Retinal pigment epithelial cell (primary cell): Measurements from ENCODE around the gene RAD9A.

Source experiments
- DNase-seq: peaks from one replicate; pipeline ENCODE4 v3.0.0-alpha.2; 2010; ENCODE audit warnings: low read depth
- H3K4me3 ChIP-seq: 2 replicates; pipeline ENCODE4 v1.5.1; 2011; ENCODE audit warnings: mild to moderate bottlenecking, low read length, control low read depth, moderate library complexity
- CTCF ChIP-seq: conservative IDR thresholded peaks from 2 replicates; pipeline ENCODE4 v1.5.1; 2011; ENCODE audit warnings: low read depth, low read length, control low read depth, inconsistent platforms

Gene RAD9A

DNA sequence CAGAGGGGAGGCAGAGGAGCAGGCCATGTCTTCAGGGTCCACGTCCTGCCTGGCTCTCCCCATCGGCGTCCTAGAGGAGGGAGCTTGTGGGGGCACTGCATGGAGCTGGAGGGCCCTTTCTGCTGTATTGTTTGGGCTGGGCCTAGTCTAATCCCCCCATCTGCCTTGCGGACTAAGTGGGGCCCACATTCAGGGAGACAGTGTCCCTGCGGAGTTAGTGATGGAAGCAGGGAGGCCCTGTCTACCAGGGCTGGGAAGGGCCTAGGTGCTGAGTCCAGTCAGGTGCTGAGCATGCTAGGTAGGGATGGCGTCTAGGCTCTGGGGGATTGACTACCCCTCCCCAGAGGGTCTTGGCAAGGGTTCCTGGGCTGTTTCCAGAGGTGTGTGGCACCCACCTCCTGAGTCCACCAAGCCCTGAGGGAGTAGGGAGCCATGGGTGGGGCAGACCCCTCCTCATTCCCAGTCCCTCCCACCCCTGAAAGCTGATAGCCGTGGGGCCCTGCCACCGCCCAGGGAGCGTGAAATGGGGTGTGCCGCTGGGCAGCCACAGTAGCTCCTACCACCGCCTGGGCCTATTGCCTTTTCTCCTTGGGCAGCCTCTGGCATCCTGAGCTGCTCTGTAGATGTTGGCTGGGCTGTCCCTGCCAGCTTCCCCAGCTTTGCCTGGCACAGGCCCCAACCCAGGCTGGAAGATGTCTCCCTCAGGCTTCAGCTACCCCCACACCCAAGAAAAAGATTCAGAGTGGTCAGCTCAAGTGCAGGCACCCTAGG lies 36.6 kb upstream of the RAD9A start:
- no peak for DNase-seq
- H3K4me3 ChIP-seq: no peak overlapping the region
- no peak for TF ChIP-seq CTCF

DNA sequence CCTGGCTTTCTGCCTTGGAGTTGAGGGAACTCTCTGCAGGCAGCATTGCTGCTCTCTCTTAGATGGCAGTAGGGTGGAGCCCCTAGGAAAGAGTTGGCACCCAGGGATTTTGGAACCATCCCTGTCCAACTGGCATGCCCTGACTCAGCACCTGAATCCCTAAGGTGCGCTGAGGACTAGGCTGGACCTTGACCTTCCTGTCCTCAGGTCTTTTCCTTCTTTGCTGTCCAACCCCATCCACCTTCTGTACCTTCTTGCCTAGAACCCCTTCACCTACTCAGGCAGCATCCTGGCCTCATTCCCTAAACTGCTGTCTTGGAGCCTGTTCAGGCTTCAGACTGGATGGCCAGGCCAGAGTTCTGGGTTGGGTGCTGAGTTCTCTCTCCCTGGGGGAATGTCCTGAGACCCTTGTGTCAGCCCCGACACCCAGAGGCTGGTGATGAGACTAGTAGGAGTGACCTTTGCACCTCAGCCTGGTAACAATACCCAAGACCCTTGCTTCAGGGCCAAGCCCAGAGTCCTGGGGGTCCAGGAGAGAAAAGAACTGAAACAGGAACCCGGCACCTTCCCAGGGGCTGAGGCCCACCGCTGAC lies 35.9 kb upstream of the RAD9A start:
- H3K4me3 ChIP-seq: no peak overlapping the region
- no peak for TF ChIP-seq CTCF
- no peak for DNase-seq

DNA sequence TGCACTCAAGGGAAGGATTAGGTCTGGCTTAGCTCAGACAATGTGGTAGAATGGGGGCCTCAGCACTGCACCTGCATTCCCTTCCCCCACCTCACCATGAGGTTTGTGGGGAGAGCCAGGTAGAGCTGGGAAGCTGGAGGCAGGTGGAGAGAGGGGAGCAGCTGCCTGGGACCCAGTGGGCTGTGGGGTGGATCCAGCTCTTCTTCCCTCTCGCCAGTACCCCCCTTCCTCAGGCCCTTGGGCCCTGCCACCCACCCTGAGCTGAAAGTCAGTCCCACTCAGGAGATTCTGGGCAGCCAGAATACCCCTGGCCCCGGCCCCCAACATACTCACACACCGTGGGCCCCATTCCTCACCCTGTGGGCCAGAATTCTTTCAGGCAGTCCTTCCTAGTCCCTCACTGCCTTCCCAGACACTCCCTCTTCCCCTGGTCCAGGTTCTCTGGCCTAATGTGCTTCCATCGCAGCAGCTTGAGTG lies 35.4 kb upstream of the RAD9A start:
- H3K4me3 ChIP-seq: no peak overlapping the region
- no peak for DNase-seq
- no peak for TF ChIP-seq CTCF

DNA sequence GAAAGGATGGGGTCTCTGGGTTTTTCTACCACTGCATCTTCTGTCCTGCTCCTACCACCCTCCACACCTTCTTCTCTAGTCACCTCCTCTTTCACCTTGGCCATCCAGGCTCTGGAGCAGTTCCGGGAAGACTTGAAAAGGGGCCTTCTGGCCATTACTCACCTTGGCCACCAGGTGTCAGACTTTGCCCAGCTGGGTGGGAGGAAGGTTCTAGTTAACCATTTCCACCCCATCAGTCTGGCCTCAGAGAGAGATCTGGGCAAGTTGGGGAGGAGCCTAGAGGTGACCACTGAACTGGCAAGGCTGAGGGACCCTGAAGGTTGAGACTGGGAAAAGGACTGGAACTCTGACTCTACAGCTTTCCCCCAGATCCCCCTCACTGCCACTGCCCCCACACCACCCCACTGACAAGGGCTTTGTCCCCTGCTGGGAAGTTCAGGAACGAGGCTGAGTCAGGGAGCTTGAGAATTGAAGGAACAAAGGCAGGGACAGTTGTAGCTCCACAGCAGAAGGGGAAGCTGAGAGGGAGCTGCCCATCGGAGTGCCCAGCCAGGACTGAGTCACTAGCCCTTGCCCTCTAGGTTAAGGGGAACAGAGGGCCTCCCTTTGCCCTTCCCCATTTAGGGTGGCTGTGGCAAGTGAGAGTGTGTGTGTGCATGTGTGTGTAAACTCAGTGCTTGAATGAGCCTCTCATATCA lies 34.8 kb upstream of the RAD9A start:
- peak; percentile 98 for TF ChIP-seq CTCF
- H3K4me3 ChIP-seq: no peak overlapping the region
- DNase-seq: no peak

DNA sequence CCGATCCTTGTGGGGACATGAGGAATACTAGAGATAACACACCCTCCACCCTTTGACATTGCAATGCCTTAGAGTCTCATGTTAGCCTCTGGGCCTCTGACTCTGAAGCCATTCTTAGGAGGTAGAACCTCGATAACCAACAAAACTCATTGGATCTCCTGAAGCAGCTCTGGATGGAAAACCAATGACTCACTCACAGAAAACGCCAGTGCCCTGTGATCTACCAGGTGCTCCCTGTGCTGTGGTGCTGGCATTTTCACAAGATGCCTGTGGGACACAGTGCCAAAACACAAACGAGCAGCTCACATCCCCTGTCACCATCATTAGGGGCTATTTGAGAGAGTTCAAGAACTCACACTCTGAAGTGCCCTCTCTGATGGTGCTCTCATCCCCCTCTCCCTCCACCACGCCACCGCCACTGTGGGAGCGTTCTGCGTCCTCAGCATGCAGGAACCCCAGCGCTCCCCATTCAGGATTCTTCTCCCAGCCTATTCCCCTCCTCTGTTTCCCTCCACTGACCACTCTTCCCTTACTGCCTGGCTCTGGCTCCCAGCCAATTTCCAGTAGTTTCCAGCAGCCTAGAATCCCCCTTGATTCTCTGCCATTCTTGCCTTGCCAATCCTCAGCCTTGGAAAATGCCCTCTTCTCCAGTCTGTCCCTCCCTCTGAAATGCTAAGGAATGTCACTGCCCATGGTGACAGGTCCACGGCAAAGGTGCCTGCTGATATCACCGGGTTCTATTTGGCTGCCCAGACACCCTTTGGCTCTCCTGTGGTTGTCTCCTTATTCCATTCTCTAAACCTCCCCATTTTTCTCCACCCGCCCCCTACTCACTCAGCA lies 33.7 kb upstream of the RAD9A start:
- DNase-seq: no peak
- no peak for TF ChIP-seq CTCF
- no peak overlapping the region for H3K4me3 ChIP-seq

DNA sequence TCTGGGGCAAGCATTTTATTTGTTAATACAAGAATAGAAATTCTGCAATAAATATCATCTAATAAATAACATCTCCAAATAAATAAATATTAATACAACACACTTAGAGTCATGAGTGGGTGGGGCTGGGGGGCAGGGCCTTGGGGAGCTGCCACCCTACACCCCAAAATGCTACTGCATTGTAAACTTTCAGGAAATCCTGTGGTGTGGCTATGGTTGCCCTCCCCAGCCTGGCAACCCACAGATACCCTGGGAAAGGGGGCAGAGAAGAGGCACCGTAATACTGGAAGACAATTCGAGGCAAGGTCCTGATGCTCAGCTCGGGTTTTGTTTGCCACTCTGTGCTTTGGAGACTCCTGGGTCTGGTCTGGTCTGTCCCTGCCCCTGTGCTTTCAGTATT lies 27.6 kb upstream of the RAD9A start:
- no peak for DNase-seq
- no peak overlapping the region for H3K4me3 ChIP-seq
- TF ChIP-seq CTCF: no peak
